HL-60/S4 treated with phorbol 12-myristate 13-acetate at 8.2 ng/mL for 4 days and 3 days (cell line): ENCODE results near the gene OR10G6.
"Not testable (repeated sequence)": the region's sequence is repeated elsewhere in the genome, so short reads cannot be mapped to it uniquely, and the experiment has no call there.

ENCODE experiments used
- in situ Hi-C: fragments of 300-500 bp; cut with MboI; formaldehyde crosslinking; loops from 2 replicates; pipeline ENCODE4 v1.15.0; 2022; ENCODE audit warnings: low sequenced_read_pairs

OR10G6 gene

DNA sequence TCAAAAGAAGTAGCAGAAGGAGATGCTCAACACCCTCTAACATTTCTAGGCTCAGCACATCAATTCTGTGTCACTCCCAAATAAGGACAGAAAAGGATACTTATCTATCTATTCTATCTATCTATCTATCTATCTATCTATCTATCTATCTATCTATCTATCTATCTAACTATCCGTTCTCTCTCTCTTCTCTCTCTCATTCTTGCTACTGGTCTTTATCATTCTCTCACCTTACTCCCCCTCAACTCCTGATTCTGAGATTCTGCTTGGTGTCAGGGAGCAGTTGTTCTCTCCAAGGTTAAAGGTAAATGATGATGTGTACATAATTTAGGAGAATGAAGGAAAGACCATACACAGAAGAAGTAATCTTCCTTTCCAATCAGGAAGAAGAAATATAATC, at the start of gene OR10G6:
OR10G6 (minus strand) TSS at position 43 of the 400 bp plus-strand sequence; CDS start at position 43, 0 bp downstream.
- in situ Hi-C loops, result loop anchor here (25.0 kb wide), 1 partner anchor 92 kb away; no protein-coding TSS in a partner anchor

DNA sequence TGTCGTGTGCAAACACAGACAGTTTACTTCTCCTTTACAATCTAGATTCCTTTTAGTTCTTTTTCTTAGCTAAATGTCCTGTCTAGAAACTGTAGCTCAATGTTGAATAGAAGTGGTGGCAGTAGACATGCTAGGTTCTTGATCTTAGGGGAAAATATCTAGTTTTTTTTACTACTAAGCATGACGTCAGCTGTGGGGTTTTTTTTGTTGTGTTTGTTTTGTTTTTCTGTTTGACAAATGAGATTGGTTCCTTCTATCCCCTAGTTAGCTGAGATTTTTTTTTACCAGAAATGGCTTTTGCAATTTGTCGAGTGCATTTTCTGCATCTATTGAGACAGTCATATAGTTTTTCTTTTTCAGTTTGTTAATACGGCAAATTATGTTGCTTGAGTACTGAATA, 48.5 kb upstream of the OR10G6 start:
- in situ Hi-C loops, result no loop called here

GRCh38 chr11:124041254-124041653, 46.3 kb upstream of the OR10G6 start, which contains the start of gene OR10G7:
OR10G7 (minus strand) TSS chr11:124041325; CDS start chr11:124039001, 2,324 bp downstream.
- in situ Hi-C loops, result no loop called here

GRCh38 chr11:124039557-124039956, 44.6 kb upstream of the OR10G6 start:
- in situ Hi-C loops, result no loop called here

GRCh38 chr11:124036666-124037065, 41.7 kb upstream of the OR10G6 start:
- in situ Hi-C loops, result no loop called here

DNA sequence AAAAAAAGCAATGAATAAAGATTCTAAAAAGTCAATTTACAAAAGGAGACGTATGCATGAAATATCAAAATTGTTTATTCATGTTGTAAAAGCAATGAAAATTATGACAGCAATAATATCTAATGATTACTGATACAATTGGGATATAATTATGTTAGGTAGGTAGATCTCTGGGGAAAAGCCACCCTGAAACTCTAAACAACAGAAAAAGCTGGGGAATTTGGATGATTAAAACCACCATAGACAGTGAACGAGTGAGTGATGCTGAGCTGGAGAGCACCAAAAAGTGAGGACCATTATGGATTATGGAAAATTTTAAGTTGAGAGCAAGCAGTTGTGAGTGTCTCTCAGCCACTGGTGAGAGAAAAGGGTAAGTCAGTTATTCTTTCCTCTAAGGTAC, 31.5 kb upstream of the OR10G6 start, which contains the start of gene OR10G8:
OR10G8 (plus strand) TSS at position 301 of the 400 bp plus-strand sequence. CDS start 2,825 bp downstream, outside the sequence.
- in situ Hi-C loops, result no loop called here

DNA sequence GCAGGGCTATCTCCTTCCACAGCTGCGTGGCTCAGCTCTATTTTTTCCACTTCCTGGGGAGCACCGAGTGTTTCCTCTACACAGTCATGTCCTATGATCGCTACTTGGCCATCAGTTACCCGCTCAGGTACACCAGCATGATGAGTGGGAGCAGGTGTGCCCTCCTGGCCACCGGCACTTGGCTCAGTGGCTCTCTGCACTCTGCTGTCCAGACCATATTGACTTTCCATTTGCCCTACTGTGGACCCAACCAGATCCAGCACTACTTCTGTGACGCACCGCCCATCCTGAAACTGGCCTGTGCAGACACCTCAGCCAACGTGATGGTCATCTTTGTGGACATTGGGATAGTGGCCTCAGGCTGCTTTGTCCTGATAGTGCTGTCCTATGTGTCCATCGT, 20.9 kb upstream of the OR10G6 start:
- in situ Hi-C loops, result not testable (repeated sequence)

GRCh38 chr11:124012697-124013096, 17.7 kb upstream of the OR10G6 start, which contains the start of gene OR10G4:
OR10G4 (plus strand) TSS chr11:124012997; CDS start chr11:124015575, 2,578 bp downstream.
- in situ Hi-C loops, result no loop called here

- in situ Hi-C loops, result loop anchor here (25.0 kb wide), 1 partner anchor 108 kb away; no protein-coding TSS in a partner anchor
These were observed 15.7 kb downstream of the OR10G6 start for GRCh38 chr11:123979311-123979710.

- in situ Hi-C loops, result loop anchor here (25.0 kb wide), 1 partner anchor 109 kb away; no protein-coding TSS in a partner anchor
These were observed 17.1 kb downstream of the OR10G6 start, which contains the start of gene OR10S1 for GRCh38 chr11:123977731-123978347. OR10S1 (minus strand) TSS chr11:123977781; CDS start chr11:123977664, 117 bp downstream.

- in situ Hi-C loops, result loop anchor here (25.0 kb wide), 1 partner anchor 110 kb away; no protein-coding TSS in a partner anchor
These were observed 18.0 kb downstream of the OR10G6 start for GRCh38 chr11:123976770-123977560.

DNA sequence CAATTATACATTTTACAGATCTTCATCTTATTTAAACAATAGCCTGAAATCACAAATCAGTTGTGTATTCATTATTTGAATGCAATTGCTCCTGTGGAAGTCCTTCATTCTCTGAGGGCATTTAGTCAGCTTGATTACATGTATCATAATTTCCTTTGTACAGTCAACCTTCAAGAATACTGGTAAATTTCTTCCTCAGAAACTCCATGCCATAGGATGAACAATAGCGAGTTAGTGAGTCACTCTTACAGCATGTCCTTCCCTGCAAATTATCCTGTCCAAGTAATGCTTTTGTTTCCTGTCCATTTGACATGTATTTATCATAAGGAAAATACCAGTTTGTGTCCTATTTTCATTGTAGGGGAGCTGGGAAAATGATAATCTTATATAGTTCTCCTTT, 21.1 kb downstream of the OR10G6 start:
- in situ Hi-C loops, result no loop called here

DNA sequence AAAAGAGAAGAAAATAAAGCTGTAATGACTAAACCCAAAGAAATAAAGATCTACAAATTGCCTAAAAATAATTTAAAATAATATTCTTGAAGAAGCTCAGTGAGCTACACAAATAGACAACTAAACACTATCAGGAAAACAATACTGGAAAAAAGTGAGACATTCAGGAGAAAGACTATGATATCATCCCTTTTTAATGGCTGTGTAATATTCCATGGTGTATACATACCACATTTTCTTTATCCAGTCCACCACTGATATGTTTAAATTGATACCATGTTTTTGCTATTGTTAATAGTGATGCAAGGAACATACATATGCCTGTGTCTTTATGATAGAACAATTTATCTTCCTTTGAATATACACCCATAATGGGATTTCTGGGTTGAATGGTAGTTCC, 38.2 kb downstream of the OR10G6 start:
- in situ Hi-C loops, result no loop called here

DNA sequence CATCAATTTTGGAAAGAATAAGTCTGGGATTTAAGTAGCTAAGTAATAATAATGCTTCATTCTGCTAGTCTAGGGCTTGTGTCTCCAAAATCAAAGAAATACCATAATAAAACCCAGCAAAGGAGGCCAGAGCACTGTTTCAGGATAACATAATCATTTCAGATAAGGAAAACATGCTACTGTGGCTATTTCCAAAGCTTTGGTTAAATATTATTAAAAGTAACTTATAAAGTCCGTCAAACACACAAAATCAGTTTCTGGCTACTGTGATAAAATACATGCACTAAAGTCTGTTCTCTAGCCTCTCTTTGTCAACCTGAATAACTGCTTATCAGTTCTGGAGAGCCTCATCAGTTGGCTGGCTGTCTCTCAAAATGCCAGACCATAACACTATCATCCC, 49.8 kb downstream of the OR10G6 start:
- in situ Hi-C loops, result no loop called here
